Fibroblast of the aortic adventitia (primary cell): ENCODE data around the gene OR8B8. TPM values are rescaled to one million over a fixed set of nuclear protein-coding genes. Genes with fewer than 3 reads are reported as not detected.
A peak's percentile ranks its signal among the peaks of the same experiment; 100 is the strongest.

Source experiments
- DNase-seq: peaks from one replicate; pipeline ENCODE4 v3.0.0-alpha.2; 2010; ENCODE audit warnings: low read depth
- H3K4me3 ChIP-seq: 2 replicates; pipeline ENCODE4 v1.5.1; 2011; ENCODE audit warnings: low read depth, mild to moderate bottlenecking, control low read depth, low read length, moderate library complexity
- CTCF ChIP-seq: IDR thresholded peaks from 2 replicates; pipeline ENCODE4 v1.5.1; 2011; ENCODE audit warnings: mild to moderate bottlenecking, low read length, control low read depth, inconsistent platforms; ENCODE audit not compliant: insufficient read depth
- total RNA-seq: library from RNA; depleted of rRNA; stranded (reverse); fragments of >200 nt; gene quantifications from 2 replicates; pipeline ENCODE4 v1.2.3, GENCODE V29; 2012; ENCODE audit warnings: low replicate concordance

Gene OR8B8
- total RNA-seq = not detected in 2 replicates

- TF ChIP-seq CTCF = no peak
These were observed at the start of gene OR8B8 for GRCh38 chr11:124445646-124446150. OR8B8 (minus strand) TSS chr11:124445696; CDS start chr11:124441085, 4,611 bp downstream.

GRCh38 chr11:124493016-124493655 is 47.6 kb upstream of the OR8B8 start:
- H3K4me3 ChIP-seq = no peak overlapping the region
- TF ChIP-seq CTCF = no peak
- DNase-seq = no peak

More at GRCh38 chr11:124445646-124446150, at the start of gene OR8B8:
- H3K4me3 ChIP-seq = no peak within 1 kb of the TSS
- DNase-seq = no peak

- no peak for DNase-seq
- no peak overlapping the region for H3K4me3 ChIP-seq
- no peak for TF ChIP-seq CTCF
These were observed 37.9 kb upstream of the OR8B8 start for GRCh38 chr11:124483422-124483821.

GRCh38 chr11:124482362-124483147 is 37.1 kb upstream of the OR8B8 start:
- TF ChIP-seq CTCF = no peak
- H3K4me3 ChIP-seq = no peak overlapping the region
- no peak for DNase-seq

- peak overlapping the region; percentile 45 for H3K4me3 ChIP-seq
- peak; percentile 39 for DNase-seq
- no peak for TF ChIP-seq CTCF
These were observed 36.1 kb upstream of the OR8B8 start for GRCh38 chr11:124481365-124482323.

GRCh38 chr11:124479561-124479960 is 34.1 kb upstream of the OR8B8 start:
- no peak for DNase-seq
- H3K4me3 ChIP-seq = no peak overlapping the region
- no peak for TF ChIP-seq CTCF
